ENCODE measurements around the gene CRACR2B.

The CRACR2B gene

GRCh38 chr11:870127-870413 is 42.4 kb downstream of the CRACR2B start:
- no peak for DNase-seq

- no peak for DNase-seq
Observed at GRCh38 chr11:870418-870817, 42.7 kb downstream of the CRACR2B start.

GRCh38 chr11:871472-871871 is 43.8 kb downstream of the CRACR2B start:
- DNase-seq = no peak

- no peak for DNase-seq
Observed at GRCh38 chr11:872799-873198, 45.1 kb downstream of the CRACR2B start.

GRCh38 chr11:873706-874105 is 46.0 kb downstream of the CRACR2B start:
- no peak for DNase-seq

GRCh38 chr11:875203-875602 is 47.5 kb downstream of the CRACR2B start:
- DNase-seq = no peak

GRCh38 chr11:875769-876301 is 48.1 kb downstream of the CRACR2B start:
- no peak for DNase-seq

GRCh38 chr11:876545-876944 is 48.8 kb downstream of the CRACR2B start:
- peak; percentile 26 for DNase-seq

- no peak for DNase-seq
Observed at GRCh38 chr11:877565-877964, 49.8 kb downstream of the CRACR2B start.

GRCh38 chr11:880447-880846 is 52.7 kb downstream of the CRACR2B start:
- DNase-seq = no peak

All from DMS 273 treated with DMSO at 0.1 percent for 48 hours (cell line).